SKM-1 (cell line): Measurements from ENCODE around the gene VHLL.

Experiments used
- DNase-seq: peaks from one replicate; lab custom pipeline; 2025; ENCODE audit not compliant: unreplicated experiment; lab: John Stamatoyannopoulos, UW

VHLL gene

DNA sequence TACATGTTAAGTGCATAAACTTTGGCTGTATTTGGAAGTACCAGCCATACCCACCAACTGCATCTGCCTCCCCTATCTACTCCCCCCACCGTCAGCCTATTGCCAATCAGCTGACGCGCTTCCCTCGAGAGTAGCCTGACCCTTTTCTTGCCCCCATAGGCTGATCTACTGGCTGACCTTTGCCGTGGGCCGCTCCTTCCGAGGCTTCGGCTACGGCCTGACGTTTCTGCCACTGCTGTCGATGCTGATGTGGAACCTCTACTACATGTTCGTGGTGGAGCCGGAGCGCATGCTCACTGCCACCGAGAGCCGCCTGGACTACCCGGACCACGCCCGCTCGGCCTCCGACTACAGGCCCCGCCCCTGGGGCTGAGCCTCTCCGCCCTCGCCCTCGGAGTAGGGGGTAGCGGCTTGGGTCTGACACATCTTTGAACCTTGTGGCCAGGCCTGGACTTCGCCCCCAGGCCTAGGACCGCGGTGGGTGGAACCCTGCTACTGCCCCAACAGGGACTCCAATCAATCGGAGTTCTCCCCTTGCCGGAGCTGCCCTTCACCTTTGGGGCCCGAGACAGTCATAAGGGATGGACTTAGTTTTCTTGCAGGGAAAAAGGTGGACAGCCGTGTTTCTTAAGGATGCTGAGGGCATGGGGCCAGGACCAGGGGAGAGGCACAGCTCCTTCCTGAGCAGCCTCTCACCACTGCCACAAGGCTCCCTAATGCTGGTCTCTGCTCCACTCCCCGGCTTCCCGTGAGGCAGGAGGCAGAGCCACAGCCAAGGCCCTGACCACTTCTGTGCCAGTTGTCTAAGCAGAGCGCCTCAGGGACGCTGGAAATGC lies 7.7 kb downstream of the VHLL start:
- no peak for DNase-seq

- no peak for DNase-seq
Observed at GRCh38 chr1:156289857-156290256, 9.2 kb downstream of the VHLL start.

- DNase-seq = no peak
Observed at GRCh38 chr1:156286061-156286460, 13.0 kb downstream of the VHLL start.

- no peak for DNase-seq
Observed at GRCh38 chr1:156285437-156285836, 13.7 kb downstream of the VHLL start.

- no peak for DNase-seq
Observed at GRCh38 chr1:156284757-156285156, 14.3 kb downstream of the VHLL start.

- DNase-seq = no peak
Observed at GRCh38 chr1:156284112-156284511, 15.0 kb downstream of the VHLL start, which contains the start of gene TMEM79. TSS of gene TMEM79 (plus strand) at chr1:156284325. CDS start at chr1:156285227, 902 bp downstream.

DNA sequence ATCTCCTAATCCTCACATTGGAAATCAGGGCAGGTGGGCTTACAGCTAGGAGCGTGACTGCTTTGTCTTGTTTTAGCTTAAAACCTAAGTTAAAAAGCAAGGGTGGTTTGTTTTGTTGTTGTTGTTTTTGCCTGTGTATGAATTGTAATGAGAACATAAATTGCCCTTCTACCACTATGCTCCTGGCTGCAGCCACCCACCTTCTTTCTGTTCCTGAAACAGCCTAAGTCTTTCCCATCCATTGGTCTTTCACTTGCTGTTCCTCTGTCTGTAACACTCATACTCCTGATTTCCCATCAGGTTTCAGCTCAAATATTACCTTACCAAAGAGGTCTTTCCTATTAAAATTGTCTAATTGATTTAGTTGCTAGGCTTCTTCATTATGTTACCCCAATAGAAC lies 15.6 kb downstream of the VHLL start:
- DNase-seq = no peak

GRCh38 chr1:156282479-156283222 lies 16.5 kb downstream of the VHLL start, which contains the start of gene SMG5:
TSS of gene SMG5 (minus strand) at chr1:156282825. CDS start at chr1:156282680, 145 bp downstream.
- DNase-seq = peak; percentile 99

- DNase-seq = peak; percentile 7
Observed at GRCh38 chr1:156281693-156282478, 17.2 kb downstream of the VHLL start.

DNA sequence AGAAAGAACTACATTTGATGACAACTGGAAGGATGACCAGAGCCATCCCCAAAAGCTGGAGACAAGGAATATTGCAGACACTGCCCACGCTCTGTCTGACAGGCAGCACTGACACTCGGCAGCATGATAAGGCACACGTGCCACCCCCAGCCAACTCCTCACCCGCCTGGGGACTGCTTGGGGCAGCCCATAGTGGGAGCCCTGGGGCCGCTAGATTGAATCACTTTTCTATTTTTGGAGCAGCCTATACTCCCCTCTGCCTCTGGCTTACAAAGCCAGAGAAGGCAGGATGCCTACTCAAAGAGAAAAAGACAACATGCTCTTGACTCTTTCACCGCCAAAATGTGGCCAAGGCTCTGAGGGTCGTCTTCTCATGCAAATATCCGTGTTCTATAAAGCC lies 17.8 kb downstream of the VHLL start:
- DNase-seq = peak; percentile 13

DNA sequence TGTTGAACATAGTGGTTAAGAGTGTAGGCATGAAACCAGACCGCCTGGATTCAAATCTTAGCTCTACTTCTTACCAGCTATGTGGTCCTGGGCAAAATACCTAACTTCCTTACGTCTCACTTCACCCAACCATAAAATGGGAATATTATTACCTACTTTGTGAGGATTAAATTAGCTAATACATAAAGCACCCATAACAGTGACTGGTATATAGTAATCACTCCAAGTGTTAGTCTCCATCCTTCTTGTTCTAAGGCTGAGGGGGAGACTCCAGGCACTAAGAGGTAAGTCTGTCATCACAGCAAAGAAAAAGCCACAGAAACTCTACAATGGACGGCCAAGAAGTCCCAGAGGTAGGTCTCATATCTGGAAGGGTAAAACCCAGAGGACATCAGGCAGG lies 19.3 kb downstream of the VHLL start:
- no peak for DNase-seq

GRCh38 chr1:156276966-156277381 lies 22.1 kb downstream of the VHLL start:
- peak; percentile 87 for DNase-seq

GRCh38 chr1:156276532-156276931 lies 22.6 kb downstream of the VHLL start:
- peak; percentile 95 for DNase-seq

- no peak for DNase-seq
Observed at GRCh38 chr1:156270314-156270713, 28.8 kb downstream of the VHLL start.

GRCh38 chr1:156268336-156268735 lies 30.8 kb downstream of the VHLL start:
- no peak for DNase-seq

GRCh38 chr1:156266051-156266450 lies 33.1 kb downstream of the VHLL start:
- DNase-seq = no peak

DNA sequence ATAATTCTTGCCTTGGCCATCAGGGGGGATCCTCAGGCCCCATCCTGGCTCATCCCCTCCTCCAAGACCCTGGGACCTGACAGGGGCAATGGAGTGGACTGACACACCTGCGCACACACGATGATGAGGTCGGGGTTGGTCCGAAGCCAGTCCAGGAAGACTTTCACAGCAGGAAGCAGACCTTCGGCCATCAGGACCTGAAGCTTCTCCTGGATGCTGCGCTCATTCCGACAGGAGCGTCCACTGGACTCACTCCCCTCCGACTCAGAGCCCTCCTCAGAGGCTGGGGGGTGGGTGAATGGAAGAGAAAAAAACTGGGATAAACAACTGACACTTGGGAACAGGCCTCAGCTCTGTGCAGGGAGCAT lies 35.8 kb downstream of the VHLL start:
- no peak for DNase-seq

- no peak for DNase-seq
Observed at GRCh38 chr1:156262461-156263287, 36.4 kb downstream of the VHLL start.

DNA sequence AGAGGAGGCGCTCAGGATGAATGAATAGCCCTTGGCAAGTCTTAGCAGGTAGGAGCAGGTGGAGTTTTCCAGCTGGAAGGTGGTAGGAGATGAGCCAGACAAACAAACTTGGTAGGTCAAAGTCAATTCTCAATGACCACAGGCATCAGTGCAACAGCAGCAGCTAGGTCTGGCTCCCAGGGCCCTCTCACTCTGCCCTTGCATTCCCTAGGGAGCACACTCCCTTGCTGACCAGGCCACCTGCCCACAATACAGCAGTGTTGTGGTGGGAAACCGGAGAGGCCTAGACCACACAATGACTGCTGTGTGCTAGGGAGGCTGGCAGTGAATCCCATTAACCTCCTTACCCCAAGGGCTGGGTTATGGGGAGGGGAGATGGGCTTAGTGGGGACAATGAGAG lies 38.2 kb downstream of the VHLL start:
- no peak for DNase-seq

GRCh38 chr1:156259805-156260204 lies 39.3 kb downstream of the VHLL start:
- DNase-seq = no peak
